HG03354 (cell line): ENCODE data around the gene CEP295NL.
"Not testable (repeated sequence)": the region's sequence is repeated elsewhere in the genome, so short reads cannot be mapped to it uniquely, and the experiment has no call there.

Experiments
- ATAC-seq: cut with Tn5 transposase; IDR thresholded peaks from one replicate; pipeline ENCODE4 v1.9.1; 2021; ENCODE audit warnings: mild to moderate bottlenecking; ENCODE audit not compliant: unreplicated experiment, poor library complexity, severe bottlenecking

Gene CEP295NL

GRCh38 chr17:78873519-78874340 is 29.3 kb downstream of the CEP295NL start:
- no peak for ATAC-seq

GRCh38 chr17:78872486-78872885 is 30.5 kb downstream of the CEP295NL start:
- no peak for ATAC-seq

GRCh38 chr17:78870621-78871020 is 32.4 kb downstream of the CEP295NL start:
- ATAC-seq = no peak

- no peak for ATAC-seq
Measured at GRCh38 chr17:78868391-78868790, 34.6 kb downstream of the CEP295NL start.

- ATAC-seq = not testable (repeated sequence)
Measured at GRCh38 chr17:78867046-78867445, 36.0 kb downstream of the CEP295NL start.

- ATAC-seq = no peak
Measured at GRCh38 chr17:78865682-78866390, 37.2 kb downstream of the CEP295NL start.

- ATAC-seq = no peak
Measured at GRCh38 chr17:78864117-78864516, 38.9 kb downstream of the CEP295NL start.

GRCh38 chr17:78862073-78863023 is 40.7 kb downstream of the CEP295NL start:
- ATAC-seq = no peak

- ATAC-seq = no peak
Measured at GRCh38 chr17:78861229-78861628, 41.8 kb downstream of the CEP295NL start.

- ATAC-seq = no peak
Measured at GRCh38 chr17:78859051-78859450, 44.0 kb downstream of the CEP295NL start.

GRCh38 chr17:78857266-78857665 is 45.7 kb downstream of the CEP295NL start:
- no peak for ATAC-seq

GRCh38 chr17:78855561-78856165 is 47.3 kb downstream of the CEP295NL start:
- ATAC-seq = no peak

GRCh38 chr17:78854508-78854907 is 48.5 kb downstream of the CEP295NL start:
- no peak for ATAC-seq

- ATAC-seq = no peak
Measured at GRCh38 chr17:78853926-78854394, 49.0 kb downstream of the CEP295NL start.

GRCh38 chr17:78852709-78853121 is 50.3 kb downstream of the CEP295NL start:
- no peak for ATAC-seq

- ATAC-seq = no peak
Measured at GRCh38 chr17:78849026-78849425, 54.0 kb downstream of the CEP295NL start.

GRCh38 chr17:78847052-78847451 is 55.9 kb downstream of the CEP295NL start:
- ATAC-seq = no peak

GRCh38 chr17:78844301-78845005 is 58.5 kb downstream of the CEP295NL start:
- ATAC-seq = no peak
